ENCODE data around the gene UPF2. TPM values are rescaled to one million over a fixed set of nuclear protein-coding genes. Genes with fewer than 3 reads are reported as not detected.
"Not testable (repeated sequence)": the region's sequence is repeated elsewhere in the genome, so short reads cannot be mapped to it uniquely, and the experiment has no call there.

Gene UPF2
- polyA plus RNA-seq, 3 donors: 2.7 to 6.7 (median 4.3) TPM

- TF ChIP-seq CTCF (IDR thresholded peaks at IDR 0.05): no peak
- H3K36me3 ChIP-seq (replicated peaks in 1 of 2; ENCODE audit: control insufficient read depth in 1 of 2, insufficient read depth in 2 of 2, low read length in 2 of 2): peaks cover 9 to 30% of the 10 kb centered on the region in 2 donors
- no peaks in the 10 kb centered on the region for H3K9me3 ChIP-seq (replicated peaks in 1 of 2; ENCODE audit: control insufficient read depth in 1 of 2, insufficient read depth in 1 of 2, low read length in 2 of 2)
- no peak overlapping the region for H2AFZ ChIP-seq (ENCODE audit: insufficient read depth, low read depth, low read length, poor library complexity, severe bottlenecking)
- no peaks in the 10 kb centered on the region for H3K27me3 ChIP-seq (ENCODE audit: control insufficient read depth in 2 of 2, insufficient read depth in 2 of 2, low read length in 2 of 2)
- no peak for DNase-seq
- Mint-ChIP-seq H3K27ac (peak overlapping the region in 1 of 7 donors; percentile 20), H3K9me3 (no peaks in the 10 kb centered on the region), H3K4me3 (no peak overlapping the region), H3K36me3 (peaks cover 22 to 24% of the 10 kb centered on the region in 2 donors), H3K27me3 (ENCODE audit: low read depth in 3 of 3) (no peaks in the 10 kb centered on the region), H3K4me1 (peaks cover 18% of the 10 kb centered on the region)
- no peak overlapping the region for H3K27ac ChIP-seq (ENCODE audit: low read depth in 1 of 2, low read length in 2 of 2)
- no peak overlapping the region for H3K9ac ChIP-seq (ENCODE audit: insufficient read depth, low read length, poor library complexity, severe bottlenecking)
- H3K4me3 ChIP-seq (replicated peaks in 1 of 3; ENCODE audit: low read depth in 2 of 3, low read length in 3 of 3): no peak overlapping the region
- peaks cover 87% of the 10 kb centered on the region for H3K79me2 ChIP-seq (ENCODE audit: insufficient read depth, low read length)
- 100% methylated on average over 1 of the region's 6 CpGs for WGBS (ENCODE audit: insufficient coverage)
- peaks cover 6 to 12% of the 10 kb centered on the region in 2 donors for H3K4me1 ChIP-seq (ENCODE audit: control insufficient read depth in 1 of 2, insufficient read depth in 2 of 2, low read length in 2 of 2)
- intact Hi-C loops (cut with micrococcal nuclease): no loop called here
- H3K4me2 ChIP-seq (replicated peaks; ENCODE audit: extremely low read depth, low read length, poor library complexity, severe bottlenecking): no peak overlapping the region
- peaks cover 62% of the 10 kb centered on the region for H4K20me1 ChIP-seq (ENCODE audit: insufficient read depth, low read length)
These were observed 23.9 kb downstream of the UPF2 start for GRCh38 chr10:12018438-12019282.

- H3K27ac ChIP-seq (ENCODE audit: low read depth in 1 of 2, low read length in 2 of 2): no peak overlapping the region
- H3K4me3 ChIP-seq (replicated peaks in 1 of 3; ENCODE audit: low read depth in 2 of 3, low read length in 3 of 3): no peak overlapping the region
- peaks cover under 1 to 6% of the 10 kb centered on the region in 2 donors for H3K4me1 ChIP-seq (ENCODE audit: control insufficient read depth in 1 of 2, insufficient read depth in 2 of 2, low read length in 2 of 2)
- WGBS (ENCODE audit: insufficient coverage): no CpG with 5 or more reads among the region's 1 CpG
- H3K27me3 Mint-ChIP-seq (ENCODE audit: low read depth in 3 of 3): no peaks in the 10 kb centered on the region
- H3K36me3 Mint-ChIP-seq: peaks cover 47 to 55% of the 10 kb centered on the region in 2 donors
- peaks cover 51% of the 10 kb centered on the region for H3K79me2 ChIP-seq (ENCODE audit: insufficient read depth, low read length)
- H3K36me3 ChIP-seq (replicated peaks in 1 of 2; ENCODE audit: control insufficient read depth in 1 of 2, insufficient read depth in 2 of 2, low read length in 2 of 2): peaks cover 39 to 51% of the 10 kb centered on the region in 2 donors
- H3K4me3 Mint-ChIP-seq: no peak overlapping the region
- no peak overlapping the region for H3K27ac Mint-ChIP-seq
- H3K9ac ChIP-seq (ENCODE audit: insufficient read depth, low read length, poor library complexity, severe bottlenecking): no peak overlapping the region
- TF ChIP-seq CTCF (IDR thresholded peaks at IDR 0.05): no peak
- no peaks in the 10 kb centered on the region for H3K27me3 ChIP-seq (ENCODE audit: control insufficient read depth in 2 of 2, insufficient read depth in 2 of 2, low read length in 2 of 2)
- H4K20me1 ChIP-seq (ENCODE audit: insufficient read depth, low read length): peaks cover 29% of the 10 kb centered on the region
- intact Hi-C loops (cut with micrococcal nuclease): no loop called here
- H2AFZ ChIP-seq (ENCODE audit: insufficient read depth, low read depth, low read length, poor library complexity, severe bottlenecking): no peak overlapping the region
- peaks cover 5 to 16% (median 11%) of the 10 kb centered on the region in 7 donors for H3K9me3 Mint-ChIP-seq
- DNase-seq: no peak
- H3K9me3 ChIP-seq (replicated peaks in 1 of 2; ENCODE audit: control insufficient read depth in 1 of 2, insufficient read depth in 1 of 2, low read length in 2 of 2): peaks cover 8 to 13% of the 10 kb centered on the region in 2 donors
- H3K4me2 ChIP-seq (replicated peaks; ENCODE audit: extremely low read depth, low read length, poor library complexity, severe bottlenecking): no peak overlapping the region
- H3K4me1 Mint-ChIP-seq: peaks cover 7% of the 10 kb centered on the region
These were observed 28.7 kb downstream of the UPF2 start for GRCh38 chr10:12013926-12014325.

- H2AFZ ChIP-seq (ENCODE audit: insufficient read depth, low read depth, low read length, poor library complexity, severe bottlenecking); H3K27ac ChIP-seq (ENCODE audit: low read depth in 1 of 2, low read length in 2 of 2); H3K9ac ChIP-seq (ENCODE audit: insufficient read depth, low read length, poor library complexity, severe bottlenecking); H3K27ac Mint-ChIP-seq; H3K27me3 ChIP-seq (ENCODE audit: control insufficient read depth in 2 of 2, insufficient read depth in 2 of 2, low read length in 2 of 2); H3K4me3 ChIP-seq (replicated peaks in 1 of 3; ENCODE audit: low read depth in 2 of 3, low read length in 3 of 3); DNase-seq; H3K4me3 Mint-ChIP-seq; H3K4me1 Mint-ChIP-seq; H3K4me1 ChIP-seq (ENCODE audit: control insufficient read depth in 1 of 2, insufficient read depth in 2 of 2, low read length in 2 of 2); H3K4me2 ChIP-seq (replicated peaks; ENCODE audit: extremely low read depth, low read length, poor library complexity, severe bottlenecking); intact Hi-C loops (cut with micrococcal nuclease); H3K27me3 Mint-ChIP-seq (ENCODE audit: low read depth in 3 of 3): not testable (repeated sequence)
- Mint-ChIP-seq H3K9me3 (peaks cover 5 to 16% (median 11%) of the 10 kb centered on the region in 7 donors), H3K36me3 (peaks cover 51 to 60% of the 10 kb centered on the region in 2 donors)
- WGBS (ENCODE audit: insufficient coverage): 100% methylated on average over 2 of the region's 6 CpGs
- peaks cover 44 to 56% of the 10 kb centered on the region in 2 donors for H3K36me3 ChIP-seq (replicated peaks in 1 of 2; ENCODE audit: control insufficient read depth in 1 of 2, insufficient read depth in 2 of 2, low read length in 2 of 2)
- H3K9me3 ChIP-seq (replicated peaks in 1 of 2; ENCODE audit: control insufficient read depth in 1 of 2, insufficient read depth in 1 of 2, low read length in 2 of 2): peaks cover 8 to 13% of the 10 kb centered on the region in 2 donors
- peaks cover 46% of the 10 kb centered on the region for H3K79me2 ChIP-seq (ENCODE audit: insufficient read depth, low read length)
- peaks cover 24% of the 10 kb centered on the region for H4K20me1 ChIP-seq (ENCODE audit: insufficient read depth, low read length)
These were observed 29.2 kb downstream of the UPF2 start for GRCh38 chr10:12013391-12013790.
